GM18519 (cell line): ENCODE results near the gene DLG5.
"Not testable (repeated sequence)": the region's sequence is repeated elsewhere in the genome, so short reads cannot be mapped to it uniquely, and the experiment has no call there.

ENCODE experiments used
- ATAC-seq: cut with Tn5 transposase; IDR thresholded peaks from one replicate; pipeline ENCODE4 v1.9.1; 2021; ENCODE audit warnings: mild to moderate bottlenecking, moderate library complexity; ENCODE audit not compliant: unreplicated experiment, low FRiP score

Gene DLG5

GRCh38 chr10:77774940-77775391, 151.6 kb downstream of the DLG5 start:
- ATAC-seq, result no peak

- ATAC-seq, result no peak
These were observed 152.7 kb downstream of the DLG5 start for GRCh38 chr10:77773631-77774426.

- ATAC-seq, result not testable (repeated sequence)
These were observed 153.5 kb downstream of the DLG5 start for GRCh38 chr10:77772852-77773600.

GRCh38 chr10:77771851-77772250, 154.7 kb downstream of the DLG5 start:
- ATAC-seq, result no peak

GRCh38 chr10:77771450-77771849, 155.1 kb downstream of the DLG5 start:
- no peak for ATAC-seq

- no peak for ATAC-seq
These were observed 155.7 kb downstream of the DLG5 start for GRCh38 chr10:77770868-77771175.

GRCh38 chr10:77770081-77770867, 156.3 kb downstream of the DLG5 start:
- no peak for ATAC-seq

GRCh38 chr10:77768039-77768438, 158.5 kb downstream of the DLG5 start:
- ATAC-seq, result no peak

- ATAC-seq, result no peak
These were observed 162.8 kb downstream of the DLG5 start for GRCh38 chr10:77763453-77764430.

- ATAC-seq, result not testable (repeated sequence)
These were observed 168.1 kb downstream of the DLG5 start for GRCh38 chr10:77758406-77758805.

GRCh38 chr10:77756319-77757232, 170.0 kb downstream of the DLG5 start:
- ATAC-seq, result no peak

- ATAC-seq, result no peak
These were observed 180.4 kb downstream of the DLG5 start for GRCh38 chr10:77746047-77746707.

GRCh38 chr10:77744245-77744644, 182.3 kb downstream of the DLG5 start:
- ATAC-seq, result no peak

GRCh38 chr10:77742172-77742571, 184.4 kb downstream of the DLG5 start:
- ATAC-seq, result no peak

- ATAC-seq, result no peak
These were observed 184.8 kb downstream of the DLG5 start for GRCh38 chr10:77741746-77742145.
